Esophagus squamous epithelium (tissue), 5 donors: Measurements from ENCODE around the gene CENPC. TPM values are rescaled to one million over a fixed set of nuclear protein-coding genes. Genes with fewer than 3 reads are reported as not detected.

Experiments used
- DNase-seq: peaks from one replicate; lab custom pipeline; 2025; lab: John Stamatoyannopoulos, UW
- H3K27ac ChIP-seq, 4 donors: fragments of 200-600 bp; sonication (generic); one replicate each; pipeline ENCODE4 v1.5.1; 2016 to 2019; ENCODE audit warnings: mild to moderate bottlenecking in 1 of 4
- H3K27me3 ChIP-seq, 4 donors: fragments of 200-600 bp; sonication (generic); 1 replicate in 3 of 4; 2 replicates in 1 of 4; pipeline versions ENCODE4 v1.5.1 to v1.6.0; 2017 to 2021; ENCODE audit warnings: antibody characterized with exemption in 1 of 4
- H3K36me3 ChIP-seq, 3 donors: fragments of 200-600 bp; sonication (generic); one replicate each; pipeline ENCODE4 v1.5.1; 2016 to 2019
- H3K4me1 ChIP-seq, 3 donors: fragments of 200-600 bp; sonication (generic); one replicate each; pipeline ENCODE4 v1.5.1; 2017 to 2019
- H3K4me3 ChIP-seq, 4 donors: fragments of 200-600 bp; sonication (generic); 1 replicate in 3 of 4; 2 replicates in 1 of 4; pipeline ENCODE4 v1.5.1; 2016 to 2019; ENCODE audit warnings: mild to moderate bottlenecking in 2 of 4, moderate library complexity in 1 of 4
- H3K9me3 ChIP-seq, 3 donors: fragments of 200-600 bp; sonication (generic); one replicate each; pipeline ENCODE4 v1.5.1; 2016 to 2019
- POLR2A ChIP-seq, 4 donors: fragments of 450-650 bp; IDR thresholded peaks; one replicate each; pipeline ENCODE4 v1.6.1; 2017; ENCODE audit warnings: antibody characterized with exemption in 4 of 4, mild to moderate bottlenecking in 4 of 4, moderate library complexity in 3 of 4
- WGBS, 2 donors: methylation state at CpG; one replicate each; pipeline ENCODE4 v1.1.5; 2018; 5-methylcytosine and 5-hydroxymethylcytosine counted together
- intact Hi-C: fragments of 100-400 bp; cut with DNase I; formaldehyde crosslinking; loops from one replicate; pipeline ENCODE4 v1.15.0; 2022
- total RNA-seq, 4 donors: library from RNA; depleted of rRNA; stranded (reverse); fragments of >200 nt; gene quantifications; one replicate each; pipeline ENCODE4 v1.1.0, GENCODE V29; 2016
- TF ChIP-seq, protein P1 (sequence below), 6 experiments: fragments of 450-650 bp in 4 of 6; fragments of 200-600 bp in 2 of 6; sonication (generic) in 2 of 6; IDR thresholded peaks; one replicate each; pipeline ENCODE4 v1.5.1; 2016 to 2019; ENCODE audit warnings: antibody characterized with exemption in 6 of 6, mild to moderate bottlenecking in 4 of 6, moderate library complexity in 4 of 6
- donor health status: DM: yes; HTN: yes; CAD: no.

The CENPC gene
- total RNA-seq, 4 donors from 2014 or later = 11.8 to 30.1 (median 16.5) TPM

DNA sequence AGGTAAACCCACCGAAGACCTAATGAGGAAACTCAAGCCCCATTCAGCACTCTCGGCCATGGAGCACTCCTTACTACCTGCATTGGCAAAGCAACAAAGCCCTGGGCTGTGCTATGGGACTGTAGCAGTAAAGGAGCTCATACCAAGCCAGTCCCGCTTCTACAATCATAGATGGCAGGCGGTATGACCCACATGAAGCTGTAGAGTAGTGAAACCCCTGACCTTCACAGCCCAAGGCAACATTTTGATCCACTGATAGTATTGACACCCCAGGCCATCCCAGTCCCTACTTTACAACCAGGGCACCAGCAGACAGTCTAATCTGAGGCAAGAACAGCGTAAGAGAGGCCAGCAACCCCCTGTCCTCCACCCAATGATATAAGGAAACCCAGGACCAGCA, 25.2 kb downstream of the CENPC start:
- TF ChIP-seq, protein P1, sequence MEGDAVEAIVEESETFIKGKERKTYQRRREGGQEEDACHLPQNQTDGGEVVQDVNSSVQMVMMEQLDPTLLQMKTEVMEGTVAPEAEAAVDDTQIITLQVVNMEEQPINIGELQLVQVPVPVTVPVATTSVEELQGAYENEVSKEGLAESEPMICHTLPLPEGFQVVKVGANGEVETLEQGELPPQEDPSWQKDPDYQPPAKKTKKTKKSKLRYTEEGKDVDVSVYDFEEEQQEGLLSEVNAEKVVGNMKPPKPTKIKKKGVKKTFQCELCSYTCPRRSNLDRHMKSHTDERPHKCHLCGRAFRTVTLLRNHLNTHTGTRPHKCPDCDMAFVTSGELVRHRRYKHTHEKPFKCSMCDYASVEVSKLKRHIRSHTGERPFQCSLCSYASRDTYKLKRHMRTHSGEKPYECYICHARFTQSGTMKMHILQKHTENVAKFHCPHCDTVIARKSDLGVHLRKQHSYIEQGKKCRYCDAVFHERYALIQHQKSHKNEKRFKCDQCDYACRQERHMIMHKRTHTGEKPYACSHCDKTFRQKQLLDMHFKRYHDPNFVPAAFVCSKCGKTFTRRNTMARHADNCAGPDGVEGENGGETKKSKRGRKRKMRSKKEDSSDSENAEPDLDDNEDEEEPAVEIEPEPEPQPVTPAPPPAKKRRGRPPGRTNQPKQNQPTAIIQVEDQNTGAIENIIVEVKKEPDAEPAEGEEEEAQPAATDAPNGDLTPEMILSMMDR (IDR thresholded peaks at IDR 0.05) = no peak
- TF ChIP-seq POLR2A (IDR thresholded peaks at IDR 0.05) = no peak
- no peak for DNase-seq
- Histone ChIP-seq H3K9me3 (no peaks in the 10 kb centered on the region), H3K36me3 (peaks cover 0 to 70% (median 9%) of the 10 kb centered on the region in 3 donors), H3K4me3 (no peak overlapping the region), H3K27ac (no peak overlapping the region), H3K4me1 (no peaks in the 10 kb centered on the region), H3K27me3 (no peaks in the 10 kb centered on the region)
- WGBS, 2 donors = 87 to 100% methylated on average over 5 of the region's 5 CpGs
- intact Hi-C loops = no loop called here

DNA sequence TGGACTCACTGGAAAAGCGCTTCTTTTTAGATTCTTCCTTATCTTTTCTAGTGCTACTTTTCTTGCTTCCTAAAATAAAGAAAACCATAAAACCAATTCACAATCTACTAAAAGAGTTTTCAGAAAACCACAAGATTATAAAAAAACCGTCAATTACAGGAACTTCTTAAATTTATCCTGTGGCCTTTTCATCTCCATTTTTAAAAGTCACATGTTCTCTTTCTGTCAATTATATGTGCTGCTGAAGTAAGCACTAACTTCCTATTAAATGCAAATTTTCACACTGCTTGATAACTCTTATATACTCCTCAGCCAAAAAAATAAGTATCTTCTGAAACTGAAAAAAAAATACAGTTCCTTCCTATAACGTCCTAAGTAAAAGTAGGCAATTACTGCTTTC, 32.8 kb downstream of the CENPC start:
- Histone ChIP-seq H3K4me3 (no peak overlapping the region), H3K4me1 (no peaks in the 10 kb centered on the region), H3K27ac (no peak overlapping the region), H3K9me3 (no peaks in the 10 kb centered on the region), H3K36me3 (peaks cover 4 to 95% (median 19%) of the 10 kb centered on the region in 3 donors), H3K27me3 (no peaks in the 10 kb centered on the region)
- TF ChIP-seq, protein P1 (IDR thresholded peaks at IDR 0.05) = no peak
- TF ChIP-seq POLR2A (IDR thresholded peaks at IDR 0.05) = no peak
- intact Hi-C loops = no loop called here
- DNase-seq = no peak
- 78 to 81% methylated on average over 3 of the region's 3 CpGs for WGBS, 2 donors

DNA sequence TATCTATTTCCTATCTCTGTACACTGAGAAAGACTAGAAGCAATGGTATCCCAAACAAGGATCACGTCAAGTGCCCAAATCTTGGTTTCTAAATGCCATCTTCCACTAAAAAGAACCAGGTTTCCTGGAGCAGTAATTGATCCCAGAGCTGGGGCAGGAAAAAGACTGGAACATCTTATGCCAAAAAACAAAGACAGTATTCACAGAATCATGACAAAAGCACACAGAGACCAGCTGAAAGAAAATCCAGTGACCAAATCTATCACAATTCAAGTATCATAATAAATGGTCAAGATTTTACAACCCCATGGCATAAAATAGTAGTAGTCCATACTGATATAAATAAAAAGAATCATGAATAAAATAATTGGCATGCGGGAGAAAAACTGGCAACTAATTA, 44.9 kb downstream of the CENPC start:
- no peak for DNase-seq
- no peaks in the 10 kb centered on the region for H3K27me3 ChIP-seq
- H3K27ac ChIP-seq = no peak overlapping the region
- intact Hi-C loops = no loop called here
- no peaks in the 10 kb centered on the region for H3K4me1 ChIP-seq
- no peak for TF ChIP-seq POLR2A (IDR thresholded peaks at IDR 0.05)
- TF ChIP-seq, protein P1 (IDR thresholded peaks at IDR 0.05) = no peak
- peaks cover 0 to 91% (median 0%) of the 10 kb centered on the region in 3 donors for H3K36me3 ChIP-seq
- WGBS, 2 donors = 92 to 96% methylated on average over 2 of the region's 2 CpGs
- no peaks in the 10 kb centered on the region for H3K9me3 ChIP-seq
- no peak overlapping the region for H3K4me3 ChIP-seq

DNA sequence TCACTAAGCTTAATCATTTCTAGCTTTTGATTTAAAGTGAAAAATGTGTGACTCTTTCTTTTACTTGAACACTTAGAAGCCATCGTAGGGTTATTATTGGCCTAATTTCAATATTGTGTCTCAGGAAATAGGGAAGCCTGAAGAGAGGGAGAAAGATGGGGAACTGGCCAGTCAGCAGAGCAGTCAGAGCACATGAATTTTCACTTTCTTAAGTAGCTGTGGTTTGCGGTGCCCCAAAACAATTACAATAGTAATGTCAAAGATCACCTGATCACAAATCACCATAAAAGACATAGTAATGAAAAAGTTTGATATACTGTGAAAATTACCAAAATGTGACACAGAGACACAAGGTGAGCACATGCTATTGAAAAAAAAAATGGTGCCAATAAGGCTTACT, 45.5 kb downstream of the CENPC start:
- TF ChIP-seq, protein P1 (IDR thresholded peaks at IDR 0.05) = no peak
- no peak for TF ChIP-seq POLR2A (IDR thresholded peaks at IDR 0.05)
- intact Hi-C loops = no loop called here
- H3K4me3 ChIP-seq = no peak overlapping the region

DNA sequence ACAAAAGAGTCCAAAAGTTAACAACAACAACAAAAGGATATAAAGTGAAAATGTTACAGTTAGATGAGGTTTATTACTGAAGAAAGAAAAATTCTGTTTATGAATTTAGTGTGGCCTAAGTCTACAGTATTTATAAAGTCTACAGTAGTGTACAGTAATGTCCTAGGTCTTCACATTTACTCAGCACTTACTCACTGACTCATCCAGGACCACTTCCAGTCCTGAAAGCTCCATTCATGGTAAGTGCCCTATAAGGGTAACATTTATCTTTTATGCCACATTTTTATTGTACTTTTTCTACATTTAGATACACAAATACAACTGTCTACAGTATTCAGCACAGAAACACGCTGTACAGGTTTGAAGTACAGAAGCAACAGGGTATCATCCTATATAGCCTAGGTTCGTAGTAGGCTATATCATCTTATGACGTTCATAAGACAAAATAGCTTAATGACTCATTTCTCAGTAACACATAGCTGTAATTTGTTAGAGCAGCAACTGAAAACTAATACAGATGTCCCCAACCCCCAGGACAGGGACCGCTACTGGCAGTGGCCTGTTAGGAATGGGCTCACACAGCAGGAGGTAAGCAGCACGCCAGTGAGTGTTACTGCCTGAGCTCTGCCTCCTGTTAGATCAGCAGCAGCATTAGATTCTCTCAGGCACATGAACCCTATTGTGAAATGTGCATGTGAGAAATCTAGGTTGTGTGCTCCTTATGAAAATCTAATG, 61.3 kb downstream of the CENPC start:
- no peak for DNase-seq
- intact Hi-C loops = no loop called here
- Histone ChIP-seq H3K4me1 (no peaks in the 10 kb centered on the region), H3K4me3 (no peak overlapping the region), H3K9me3 (no peaks in the 10 kb centered on the region), H3K36me3 (peaks cover 0 to 99% (median 0%) of the 10 kb centered on the region in 3 donors), H3K27ac (no peak overlapping the region), H3K27me3 (no peaks in the 10 kb centered on the region)
- TF ChIP-seq, protein P1 (IDR thresholded peaks at IDR 0.05) = no peak
- no peak for TF ChIP-seq POLR2A (IDR thresholded peaks at IDR 0.05)
- 87 to 93% methylated on average over 5 of the region's 5 CpGs for WGBS, 2 donors

More for the DNA sequence above, 45.5 kb downstream of the CENPC start:
- Histone ChIP-seq H3K27ac (no peak overlapping the region), H3K4me1 (no peaks in the 10 kb centered on the region), H3K36me3 (peaks cover 0 to 91% (median 0%) of the 10 kb centered on the region in 3 donors), H3K27me3 (no peaks in the 10 kb centered on the region), H3K9me3 (no peaks in the 10 kb centered on the region)
- no peak for DNase-seq
- WGBS, 2 donors = 71 to 79% methylated on average over 2 of the region's 2 CpGs
